Iris pigment epithelial cell (primary cell): ENCODE results near the gene PRKCH.

Experiments
- DNase-seq: peaks from one replicate; pipeline ENCODE4 v3.0.0-alpha.2; 2011; ENCODE audit warnings: low read depth

The PRKCH gene

DNA sequence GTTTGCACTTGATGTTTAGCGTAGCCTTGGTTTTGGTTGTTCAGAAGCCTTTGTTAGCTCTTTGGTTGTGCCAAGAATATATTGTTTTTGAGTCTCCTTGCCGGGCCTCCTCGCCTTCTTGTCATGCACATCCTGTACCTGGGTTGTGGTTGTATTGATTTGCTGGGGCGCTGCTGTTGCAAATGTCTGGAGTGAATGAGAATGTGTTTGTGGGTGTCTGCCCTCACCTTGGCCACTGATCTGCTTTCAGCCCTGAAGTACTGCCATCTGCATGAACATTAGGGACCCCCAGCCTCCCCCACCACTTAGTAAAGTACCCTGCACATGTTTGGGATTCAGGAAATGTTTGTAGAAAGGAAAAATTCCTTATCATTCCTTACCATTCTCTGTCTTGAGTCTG is 16.5 kb downstream of the PRKCH start:
- no peak for DNase-seq

DNA sequence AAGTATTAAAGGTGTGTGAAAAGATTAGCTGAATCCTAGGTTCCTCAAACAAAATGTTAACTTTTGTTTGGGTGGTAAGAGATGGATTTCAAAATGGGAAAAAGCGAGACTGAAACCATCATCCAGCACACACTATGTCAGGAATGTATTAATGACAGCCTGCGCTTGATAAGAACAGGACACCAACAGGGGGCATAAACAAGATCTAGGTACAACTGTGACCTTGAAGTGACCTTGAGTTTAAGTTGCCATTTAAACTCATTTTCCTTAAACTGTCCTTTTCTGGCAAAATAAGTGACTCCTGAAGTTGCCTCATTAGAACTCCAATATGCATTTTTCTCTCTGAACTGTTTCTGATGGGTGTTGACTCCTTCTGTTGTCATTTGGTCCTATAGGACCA is 17.1 kb downstream of the PRKCH start:
- DNase-seq: no peak

DNA sequence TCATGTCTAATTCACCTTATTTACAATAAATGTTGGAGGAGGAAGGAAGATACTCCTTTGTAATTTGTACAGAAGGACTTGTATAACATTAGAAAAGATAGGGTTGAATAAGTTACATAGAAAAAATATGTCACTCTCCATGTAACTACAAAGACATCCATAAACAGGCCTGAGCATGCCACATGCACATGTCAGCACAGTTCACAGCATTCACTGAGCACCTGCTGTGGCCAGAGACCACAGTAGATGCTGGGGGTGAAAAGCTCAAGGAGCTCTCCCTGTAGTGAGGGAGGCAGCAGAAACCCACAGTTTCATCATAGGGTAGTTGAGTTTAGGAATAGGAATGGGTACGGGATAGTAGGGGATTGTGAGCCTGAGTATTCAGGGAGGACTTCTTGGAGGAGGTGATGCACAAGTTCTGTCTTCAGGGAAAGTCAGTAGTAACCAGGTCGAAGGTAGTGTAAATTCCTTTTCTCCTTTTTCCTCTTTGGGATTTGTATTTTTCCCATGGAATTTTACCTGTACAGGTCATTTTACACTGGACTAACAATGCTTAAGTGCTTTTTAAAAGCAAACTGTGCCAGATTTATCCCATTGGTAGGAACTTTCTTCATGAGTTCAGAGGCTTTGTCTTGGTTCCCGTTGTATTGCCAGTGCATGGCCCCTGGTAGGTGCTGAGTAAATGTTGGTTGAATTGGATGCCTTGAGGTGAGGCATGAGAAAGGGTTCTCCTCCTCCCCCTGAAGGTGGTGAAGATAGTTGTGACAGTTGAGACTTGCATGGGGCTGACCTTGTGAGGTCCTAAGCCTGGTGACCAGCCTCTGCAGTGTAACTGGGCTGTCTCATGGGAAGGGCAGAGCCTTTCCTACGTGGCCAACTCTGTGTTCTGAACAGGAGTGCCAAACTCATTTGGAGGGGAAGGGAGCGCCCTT is 20.2 kb downstream of the PRKCH start:
- no peak for DNase-seq

DNA sequence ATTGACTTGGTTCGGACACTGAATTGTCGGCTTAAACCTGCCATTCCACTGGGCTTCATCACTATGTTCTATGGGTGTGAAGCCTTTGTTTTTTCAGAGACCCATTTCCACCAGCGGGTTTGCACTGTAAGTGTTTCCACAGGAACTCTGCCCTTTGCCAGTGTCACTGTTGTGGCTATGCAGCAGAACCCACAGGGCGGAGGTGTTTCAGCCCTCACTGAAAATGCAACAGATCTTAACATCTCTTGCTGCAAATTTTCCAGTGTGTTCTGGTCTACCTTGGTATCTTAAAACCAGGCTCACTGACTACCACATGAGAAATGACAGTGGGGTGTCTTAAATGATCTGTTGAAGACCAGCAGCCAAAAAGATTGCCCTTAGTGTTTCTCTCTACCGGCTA is 21.1 kb downstream of the PRKCH start:
- DNase-seq: no peak

DNA sequence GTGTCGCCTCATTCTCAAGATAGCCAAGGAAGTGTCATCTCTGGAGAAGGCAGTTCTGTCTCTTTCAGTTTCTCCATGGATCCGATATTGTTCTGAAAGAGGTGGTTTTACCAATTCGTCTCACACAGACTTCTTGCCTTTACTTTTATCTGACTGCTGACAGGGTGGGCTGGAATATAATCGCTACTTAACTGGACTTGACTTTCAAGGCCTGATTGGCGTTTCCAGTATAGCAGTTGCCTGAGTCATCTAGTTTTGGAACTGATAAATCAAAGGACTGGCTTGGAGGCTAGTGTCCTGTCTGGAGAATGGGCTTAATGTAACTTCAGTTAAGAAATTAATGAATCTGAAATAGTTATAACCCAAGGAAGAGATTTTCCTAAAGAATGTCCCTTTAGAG is 21.6 kb downstream of the PRKCH start:
- no peak for DNase-seq

DNA sequence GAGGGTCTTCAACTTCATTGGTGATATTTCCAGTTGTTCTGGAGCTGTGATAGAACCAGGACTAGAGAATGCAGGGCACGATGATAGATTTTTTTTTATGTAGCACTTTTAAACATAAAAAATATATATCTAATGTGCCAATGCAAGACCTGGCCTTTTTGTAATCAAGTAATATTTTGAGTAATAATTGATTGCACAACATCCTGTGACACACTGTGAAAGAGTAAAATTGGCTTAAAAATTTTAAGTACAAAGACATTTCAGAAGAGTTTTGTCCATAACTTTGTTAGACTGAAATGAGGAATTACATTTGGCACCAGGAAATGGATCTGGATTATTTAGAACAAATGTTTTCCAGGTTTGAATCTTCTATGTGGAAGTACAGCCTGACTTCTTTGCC is 22.1 kb downstream of the PRKCH start:
- peak; percentile 15 for DNase-seq

DNA sequence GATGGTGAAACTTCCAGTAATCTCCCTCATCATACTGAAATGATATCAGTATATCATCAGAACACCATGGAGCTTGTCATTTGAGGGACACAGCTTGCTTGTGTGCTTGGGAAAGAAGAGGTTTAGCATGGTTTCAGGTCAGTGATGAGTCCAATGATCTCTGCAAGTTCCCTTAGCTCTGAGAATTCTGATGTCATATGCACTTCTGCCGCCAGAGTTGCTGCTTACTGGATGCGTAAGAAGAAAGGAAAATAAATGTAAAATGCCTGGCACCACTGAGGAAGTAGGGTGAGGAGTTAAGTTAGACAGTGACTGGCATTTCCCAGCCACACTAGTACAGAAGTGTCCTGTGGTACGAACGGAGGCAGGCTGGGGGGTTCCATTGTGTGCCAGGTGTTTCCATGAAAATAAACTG is 22.6 kb downstream of the PRKCH start:
- no peak for DNase-seq

DNA sequence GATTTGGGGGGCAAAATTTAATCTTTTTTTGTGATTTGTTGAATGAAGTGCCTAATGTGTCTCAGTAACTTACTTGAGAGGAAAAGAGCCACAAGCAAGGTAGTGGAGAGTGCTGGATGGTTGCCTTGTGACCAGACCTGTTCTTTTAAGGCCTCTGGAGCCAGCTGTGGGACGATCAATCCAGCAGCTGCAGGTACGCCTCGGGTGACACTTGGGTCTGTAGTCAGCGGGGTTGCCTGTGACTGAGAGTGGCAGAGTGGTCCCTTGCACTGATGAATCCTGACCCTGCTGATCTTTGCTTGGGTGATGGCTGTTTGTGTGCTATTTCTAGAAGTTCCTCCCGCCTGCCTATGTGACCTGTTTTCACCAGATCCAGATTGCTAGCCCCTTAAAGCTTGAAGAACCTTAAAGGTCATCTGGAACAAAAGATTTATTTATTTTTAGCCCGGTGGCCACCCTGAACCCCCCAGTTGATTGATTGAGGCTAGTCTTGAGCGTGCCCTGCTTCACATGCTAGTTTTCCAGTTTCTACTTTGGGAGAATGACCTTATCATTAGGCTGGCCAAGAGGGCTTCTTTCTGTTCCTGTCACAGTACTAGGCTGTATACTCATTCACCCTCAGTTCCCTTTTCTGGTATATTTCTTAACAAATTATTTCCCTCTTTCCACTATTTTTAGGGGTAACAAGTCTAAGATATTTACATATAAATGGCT is 23.2 kb downstream of the PRKCH start:
- no peak for DNase-seq

DNA sequence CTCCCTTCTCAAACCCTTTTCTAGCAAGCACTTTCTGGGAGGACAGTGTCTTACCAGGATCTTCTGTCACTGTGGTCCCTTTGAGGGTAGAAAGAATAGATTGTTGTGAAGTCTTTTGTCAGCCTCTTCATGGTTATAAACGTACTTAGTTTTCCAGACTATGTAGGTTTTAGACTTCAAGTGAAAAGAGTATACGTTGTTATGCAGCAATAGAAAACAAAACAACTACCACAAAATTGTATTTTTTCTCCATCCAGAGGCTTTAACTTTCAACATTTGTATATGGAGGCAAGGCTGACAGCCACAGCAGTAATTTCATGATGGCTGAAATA is 23.7 kb downstream of the PRKCH start:
- no peak for DNase-seq

DNA sequence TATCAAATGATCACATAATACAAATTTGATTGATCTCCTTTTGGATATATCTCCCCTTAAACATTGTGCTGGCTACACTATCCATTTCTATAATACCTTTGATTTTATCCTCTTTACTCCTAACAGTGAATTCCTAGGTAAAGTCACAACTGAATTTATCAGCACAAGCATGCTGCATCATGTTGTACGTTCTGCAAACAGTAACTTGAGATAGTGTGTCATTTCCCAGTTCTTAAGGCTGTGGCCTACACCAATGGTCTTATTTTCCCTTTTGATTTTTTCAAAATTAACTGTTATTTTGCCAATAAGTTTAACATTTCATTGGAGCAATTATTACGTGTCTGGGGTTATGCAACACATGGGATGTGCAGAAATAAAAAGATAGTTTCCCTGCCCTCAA is 24.8 kb downstream of the PRKCH start:
- DNase-seq: no peak

DNA sequence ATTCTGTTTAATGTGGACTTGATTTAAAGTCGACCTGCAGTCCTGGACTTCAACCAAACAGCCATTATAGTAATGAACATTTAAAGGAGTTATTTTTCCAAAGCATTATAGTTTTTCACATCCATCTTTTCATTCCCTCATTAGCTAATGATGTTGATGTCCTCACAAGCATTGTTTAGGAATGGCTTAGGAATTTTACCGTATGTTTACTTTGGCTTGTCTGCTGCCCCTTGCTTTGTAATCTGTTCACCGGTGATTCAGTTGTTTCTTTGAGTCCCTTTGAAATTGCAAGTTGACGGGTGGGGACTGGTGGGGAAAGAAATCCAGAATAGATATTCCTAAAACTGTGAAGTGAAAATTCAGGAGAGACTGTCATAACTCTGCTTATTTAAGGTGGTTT is 25.4 kb downstream of the PRKCH start:
- DNase-seq: no peak

DNA sequence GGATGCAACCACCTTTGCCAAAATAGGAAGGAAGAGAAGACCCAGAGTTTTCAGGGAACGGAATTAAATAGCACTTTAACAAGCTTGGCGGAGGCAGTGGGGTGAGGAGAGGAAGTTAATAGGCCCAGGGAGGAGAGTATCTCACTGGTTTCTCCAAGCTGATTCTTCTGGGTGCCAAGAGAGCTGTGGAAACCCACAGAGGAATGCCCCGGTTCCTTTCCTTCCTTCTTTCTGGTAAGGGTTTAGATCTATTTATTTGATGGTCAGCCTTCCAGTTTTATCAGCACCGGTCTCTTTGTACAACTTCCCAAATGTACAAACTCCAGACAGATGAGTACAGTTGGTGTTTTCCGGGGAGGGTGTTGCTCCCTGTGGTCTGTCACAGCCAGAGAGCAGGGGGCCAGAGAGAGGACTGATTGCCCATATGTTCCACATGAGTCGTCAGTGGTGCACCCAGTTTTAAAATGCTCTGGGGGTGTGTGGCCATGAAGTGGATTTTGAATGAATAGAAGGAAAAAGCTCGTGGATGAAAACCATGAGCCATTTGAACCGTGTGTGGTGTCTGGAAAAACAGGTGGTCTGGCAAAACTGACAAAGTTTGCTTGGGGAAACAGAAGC is 26.6 kb downstream of the PRKCH start:
- no peak for DNase-seq

DNA sequence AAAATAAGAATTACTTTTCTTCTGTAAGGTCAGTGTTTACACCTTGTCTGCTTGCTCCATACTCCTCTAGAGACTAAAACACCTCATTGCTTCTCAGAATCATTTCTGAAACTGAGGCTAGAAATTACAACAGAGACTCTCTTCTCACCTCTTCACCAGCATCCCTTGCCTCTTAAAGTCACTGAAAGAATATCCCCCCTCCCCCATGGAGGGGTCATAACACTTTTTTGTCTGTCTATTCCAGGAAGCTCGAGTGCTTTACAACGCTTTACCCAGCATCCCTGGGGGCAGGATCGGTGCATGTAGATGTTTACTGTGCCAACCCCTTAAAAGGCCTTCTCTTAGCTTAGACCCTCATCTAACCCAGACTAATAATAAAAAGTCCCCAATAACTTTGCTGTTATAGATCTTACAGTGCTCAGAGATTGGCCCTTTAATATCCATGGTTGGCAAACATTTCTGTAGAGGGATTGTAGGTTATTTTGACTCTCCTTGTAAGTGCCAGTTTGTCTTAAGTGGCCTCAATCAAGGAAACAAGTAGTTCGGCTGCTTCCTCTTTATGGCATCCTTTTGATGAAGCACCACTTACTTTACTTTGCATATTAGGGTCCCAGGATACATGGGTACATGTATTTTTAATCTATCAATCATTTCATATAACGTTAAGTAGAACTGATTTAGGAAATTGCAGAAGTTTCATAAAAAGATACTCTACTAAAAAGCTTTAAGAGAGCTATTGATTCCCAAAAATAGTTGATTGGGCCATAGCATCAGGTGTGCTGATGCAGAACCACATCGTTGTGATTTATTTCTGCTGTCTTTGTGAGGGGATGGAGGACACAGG is 29.3 kb downstream of the PRKCH start:
- DNase-seq: no peak

DNA sequence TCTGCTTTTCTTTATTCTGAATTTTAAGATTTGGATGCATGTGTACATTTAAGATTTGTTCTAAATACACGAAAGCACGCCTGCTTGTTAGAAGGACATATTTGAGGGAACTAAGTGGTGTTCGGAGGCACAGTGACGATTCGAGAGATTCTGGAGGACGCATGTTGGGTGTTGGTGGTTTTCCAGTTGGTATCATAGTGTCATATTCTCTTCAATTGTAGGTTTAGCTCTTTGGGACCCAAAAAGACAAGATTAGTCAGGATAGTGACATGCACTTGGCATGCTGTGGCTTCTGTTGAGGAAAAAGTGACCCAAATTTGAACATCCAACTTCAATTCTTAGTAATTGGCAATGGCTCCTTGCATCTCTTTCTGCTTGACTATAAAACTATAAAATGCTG is 30.1 kb downstream of the PRKCH start:
- no peak for DNase-seq

DNA sequence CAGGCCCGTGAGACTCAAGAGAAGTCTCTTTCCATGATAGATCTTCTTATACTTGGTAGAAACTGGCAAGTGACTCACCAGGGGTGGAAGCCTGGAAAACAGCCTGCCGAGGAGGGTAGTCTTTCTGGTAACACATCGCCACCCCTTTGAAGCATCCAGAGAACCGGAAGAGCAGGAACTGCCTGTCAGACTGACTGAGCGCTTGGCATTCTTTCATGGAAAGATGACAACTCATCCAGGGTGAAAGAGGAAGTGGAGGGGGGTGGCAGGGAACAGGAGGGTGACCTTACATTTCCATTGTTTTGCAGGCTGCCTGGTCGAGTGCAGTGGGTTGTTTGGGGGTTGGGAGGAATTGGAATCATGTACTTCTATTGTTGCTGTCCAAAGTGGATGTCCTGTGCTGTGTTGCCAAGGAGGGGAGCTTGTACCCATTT is 34.5 kb downstream of the PRKCH start:
- DNase-seq: peak; percentile 52

DNA sequence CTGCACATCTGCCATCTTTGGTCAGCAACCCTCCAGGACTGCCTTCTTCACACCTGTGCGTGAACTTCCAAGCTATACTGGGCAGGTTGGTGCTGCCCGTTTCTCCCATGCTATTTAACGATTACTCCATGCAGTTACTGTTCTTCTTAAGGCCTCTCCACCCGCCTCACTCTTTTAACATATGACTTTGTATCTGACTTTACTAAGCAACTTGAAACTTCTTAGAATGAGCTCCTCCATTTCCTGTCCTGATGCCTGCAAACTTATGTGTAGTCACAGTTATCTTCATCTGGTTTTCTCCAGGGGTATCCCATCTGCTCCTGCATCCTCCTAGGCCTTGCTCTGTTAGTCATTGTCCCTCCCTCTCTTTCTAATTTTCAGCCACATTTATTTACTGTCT is 35.7 kb downstream of the PRKCH start:
- no peak for DNase-seq

DNA sequence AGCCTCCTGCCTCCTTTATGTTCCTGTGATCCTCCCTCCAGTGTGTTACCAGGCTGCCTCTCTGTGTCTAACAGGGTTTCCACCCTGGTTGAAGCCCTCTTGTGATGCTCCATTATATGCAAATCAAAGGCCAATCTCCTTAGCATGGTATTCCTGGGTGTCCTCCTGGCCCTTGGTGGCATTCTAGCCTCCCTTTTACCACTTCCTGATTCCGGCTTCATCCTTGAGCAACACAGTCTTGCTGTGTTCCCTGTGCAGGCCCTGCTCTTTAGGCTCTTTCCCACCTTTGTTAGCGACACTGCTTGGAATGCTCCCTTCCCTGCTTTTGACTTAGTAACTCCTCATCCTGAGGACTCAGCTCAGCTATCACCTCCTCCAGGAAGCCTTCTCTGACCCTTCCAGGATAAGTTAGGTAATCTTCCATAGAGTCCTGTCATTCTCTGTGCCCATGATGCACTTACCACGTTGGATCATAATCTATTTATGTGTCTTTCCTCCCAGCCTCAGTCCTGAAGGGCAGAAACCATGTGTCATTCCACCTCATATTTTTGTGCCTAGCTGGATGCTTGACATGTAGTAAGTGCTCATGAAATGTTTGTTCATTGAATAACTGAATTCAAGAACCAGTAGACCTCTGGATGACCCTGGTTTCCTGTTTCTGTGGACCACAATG is 37.3 kb downstream of the PRKCH start:
- no peak for DNase-seq

DNA sequence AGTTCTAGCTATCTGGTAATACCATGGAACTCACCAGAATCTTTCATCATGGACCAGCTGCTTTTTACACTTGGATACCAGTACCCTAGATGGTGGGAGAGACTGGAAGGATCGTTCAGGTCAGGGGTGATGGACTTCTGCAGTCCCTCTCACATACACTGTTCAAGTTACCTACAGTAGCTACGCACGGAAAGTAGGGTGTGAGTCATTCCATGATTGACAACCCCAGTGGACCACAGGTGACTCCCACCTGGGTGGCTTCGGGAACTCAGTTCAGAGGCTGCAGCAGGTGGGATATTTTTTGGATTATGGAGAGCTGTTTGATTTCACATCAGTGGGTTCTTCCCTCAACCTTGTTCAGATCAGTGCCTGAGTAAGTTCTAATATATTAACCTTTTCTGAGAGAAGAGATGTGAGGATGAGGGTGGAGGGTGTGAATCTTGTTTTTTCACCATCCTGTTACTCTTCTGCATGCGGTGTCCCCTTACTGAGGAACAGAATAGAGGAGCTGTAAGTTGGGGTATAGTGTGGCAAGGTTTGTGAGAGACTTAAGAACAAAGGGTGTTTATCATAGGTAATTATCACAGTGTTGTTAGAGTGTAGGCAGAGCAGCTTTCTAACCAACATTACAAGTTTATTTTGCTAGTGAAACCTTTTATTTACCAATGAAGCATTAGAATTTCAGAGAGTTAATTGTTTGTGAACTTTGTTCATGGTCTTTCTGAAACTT is 39.6 kb downstream of the PRKCH start:
- no peak for DNase-seq

DNA sequence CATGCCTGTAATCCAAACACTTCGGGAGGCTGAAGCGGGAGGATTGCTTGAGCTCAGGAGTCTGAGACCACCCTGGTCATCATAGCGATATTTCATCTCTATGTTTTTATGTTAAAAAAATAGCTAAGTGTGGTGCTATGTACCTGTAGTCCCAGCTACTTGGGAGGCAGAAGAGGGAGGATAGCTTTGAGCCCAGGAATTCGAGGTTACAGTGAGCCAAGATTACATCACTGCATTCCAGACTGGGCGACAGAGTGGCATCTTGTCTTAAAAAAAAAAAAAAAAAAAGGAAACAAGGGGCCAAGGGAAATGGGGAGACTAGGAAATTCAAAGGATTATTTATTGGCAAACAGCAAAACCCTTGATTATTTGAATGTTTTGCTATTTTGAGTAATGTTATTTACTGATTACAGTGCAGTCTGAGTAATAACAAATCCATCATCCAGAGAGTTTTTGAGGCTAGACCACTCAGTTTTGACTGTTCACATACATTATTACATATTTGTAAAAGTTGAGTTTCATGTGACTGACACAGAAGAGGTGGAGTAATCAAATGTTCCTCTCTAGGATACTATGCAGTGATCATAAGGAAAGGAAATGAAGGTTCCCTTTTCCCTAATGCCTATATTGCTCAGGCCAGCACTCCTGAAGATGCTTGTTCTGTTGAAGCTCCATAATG is 40.8 kb downstream of the PRKCH start:
- no peak for DNase-seq

DNA sequence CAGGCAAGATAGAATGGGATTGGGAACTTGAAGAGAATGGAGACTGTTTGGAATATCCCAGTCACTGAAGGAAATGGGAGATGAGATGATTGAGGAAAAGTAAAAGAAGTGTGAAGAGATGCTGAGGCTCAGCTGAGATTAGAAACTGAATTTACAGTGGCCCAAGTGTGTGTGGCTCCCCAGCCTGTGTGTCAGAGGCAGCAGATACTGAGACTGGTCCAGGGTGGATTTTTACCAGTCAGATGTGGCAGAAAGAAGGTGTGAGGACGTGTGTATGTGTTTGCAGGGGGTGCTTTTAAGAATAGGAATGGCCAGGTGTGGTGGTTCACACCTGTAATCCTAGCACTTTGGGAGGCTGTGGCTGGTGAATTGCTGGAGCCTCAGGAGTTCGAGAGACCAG is 42.9 kb downstream of the PRKCH start:
- DNase-seq: no peak
